Fibroblast of lung (primary cell): Measurements from ENCODE around the gene P2RY6.

Experiments
- EZH2 ChIP-seq: IDR thresholded peaks from 2 replicates; pipeline ENCODE4 v1.5.1; 2012; ENCODE audit warnings: low read length, control low read depth, mild to moderate bottlenecking; ENCODE audit errors: missing control alignments
- TF ChIP-seq, protein P1 (sequence below), 2 donors: IDR thresholded peaks in 1 of 2; conservative IDR thresholded peaks in 1 of 2; 1 replicate in 1 of 2; 2 replicates in 1 of 2; pipeline ENCODE4 v1.5.1; 2011 to 2012; ENCODE audit warnings: low read length in 2 of 2, control low read depth in 1 of 2, inconsistent platforms in 1 of 2, low read depth in 1 of 2, mild to moderate bottlenecking in 1 of 2

DNA sequence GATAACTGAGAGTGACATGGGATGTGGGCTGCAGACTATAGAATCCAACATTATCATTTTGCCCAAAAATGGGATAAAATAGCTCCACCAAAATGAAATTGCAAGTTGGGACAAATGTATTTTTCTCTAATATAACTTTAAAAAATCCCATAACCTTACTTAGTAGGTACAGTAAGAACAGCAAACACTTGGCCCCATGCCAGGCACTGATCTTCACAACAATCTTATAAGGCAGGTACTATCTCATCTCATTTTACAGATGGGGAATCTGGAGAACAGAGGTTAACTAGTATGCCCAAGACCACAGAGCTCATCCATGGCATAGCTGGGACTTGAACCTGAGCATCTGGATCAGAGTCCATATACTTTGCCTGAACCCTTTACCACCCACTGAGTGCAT, 22.5 kb downstream of the P2RY6 start:
- TF ChIP-seq, protein P1, sequence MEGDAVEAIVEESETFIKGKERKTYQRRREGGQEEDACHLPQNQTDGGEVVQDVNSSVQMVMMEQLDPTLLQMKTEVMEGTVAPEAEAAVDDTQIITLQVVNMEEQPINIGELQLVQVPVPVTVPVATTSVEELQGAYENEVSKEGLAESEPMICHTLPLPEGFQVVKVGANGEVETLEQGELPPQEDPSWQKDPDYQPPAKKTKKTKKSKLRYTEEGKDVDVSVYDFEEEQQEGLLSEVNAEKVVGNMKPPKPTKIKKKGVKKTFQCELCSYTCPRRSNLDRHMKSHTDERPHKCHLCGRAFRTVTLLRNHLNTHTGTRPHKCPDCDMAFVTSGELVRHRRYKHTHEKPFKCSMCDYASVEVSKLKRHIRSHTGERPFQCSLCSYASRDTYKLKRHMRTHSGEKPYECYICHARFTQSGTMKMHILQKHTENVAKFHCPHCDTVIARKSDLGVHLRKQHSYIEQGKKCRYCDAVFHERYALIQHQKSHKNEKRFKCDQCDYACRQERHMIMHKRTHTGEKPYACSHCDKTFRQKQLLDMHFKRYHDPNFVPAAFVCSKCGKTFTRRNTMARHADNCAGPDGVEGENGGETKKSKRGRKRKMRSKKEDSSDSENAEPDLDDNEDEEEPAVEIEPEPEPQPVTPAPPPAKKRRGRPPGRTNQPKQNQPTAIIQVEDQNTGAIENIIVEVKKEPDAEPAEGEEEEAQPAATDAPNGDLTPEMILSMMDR (conservative IDR thresholded peaks at IDR 0.05 in 1 of 2, IDR thresholded peaks at IDR 0.05 in 1 of 2; ENCODE audit: low read depth in 1 of 2, low read length in 2 of 2): no peak
- TF ChIP-seq EZH2: no peak
